Natural killer cell (primary cell): Measurements from ENCODE around the gene DUSP1. TPM values are rescaled to one million over a fixed set of nuclear protein-coding genes. Genes with fewer than 3 reads are reported as not detected.

Experiments
- ATAC-seq, 3 donors: fragments of 150-1000 bp in 2 of 3; fragments of 200-7000 bp in 1 of 3; cut with Tn5 transposase; 1 replicate in 1 of 3; 2 replicates in 2 of 3; pipeline ENCODE4 v1.10.0; 2021; ENCODE audit warnings: mild to moderate bottlenecking in 2 of 3, moderate library complexity in 2 of 3
- DNase-seq, 2 donors: peaks; one replicate each; pipeline versions ENCODE4 v3.0.0 to v3.0.0-alpha.2; 2013 to 2021; ENCODE audit warnings: mixed read lengths in 1 of 2
- H3K27ac ChIP-seq: one replicate; pipeline ENCODE4 v1.5.1; 2013; ENCODE audit warnings: mild to moderate bottlenecking, low read length
- H3K27me3 ChIP-seq: one replicate; pipeline ENCODE4 v1.6.1; 2013; ENCODE audit warnings: low read length; ENCODE audit not compliant: control insufficient read depth, insufficient read depth
- H3K36me3 ChIP-seq: one replicate; pipeline ENCODE4 v1.6.1; 2013; ENCODE audit warnings: low read length; ENCODE audit not compliant: control insufficient read depth, insufficient read depth
- H3K4me1 ChIP-seq: one replicate; pipeline ENCODE4 v1.6.1; 2013; ENCODE audit warnings: low read length; ENCODE audit not compliant: control insufficient read depth, insufficient read depth
- H3K4me3 ChIP-seq: one replicate; pipeline ENCODE4 v1.5.1; 2013; ENCODE audit warnings: low read length
- H3K9me3 ChIP-seq: one replicate; pipeline ENCODE4 v1.6.1; 2013; ENCODE audit warnings: low read length; ENCODE audit not compliant: control insufficient read depth, insufficient read depth
- H3K27ac Mint-ChIP-seq, 2 donors: one replicate each; pipeline ENCODE4 v1.8.0; 2022; ENCODE audit warnings: mild to moderate bottlenecking in 2 of 2, mixed read lengths in 2 of 2, moderate library complexity in 1 of 2
- H3K27me3 Mint-ChIP-seq, 2 donors: one replicate each; pipeline ENCODE4 v1.8.0; 2022; ENCODE audit warnings: low read depth in 2 of 2, mixed read lengths in 2 of 2
- H3K36me3 Mint-ChIP-seq: one replicate; pipeline ENCODE4 v1.8.0; 2022; ENCODE audit warnings: mixed read lengths
- H3K4me1 Mint-ChIP-seq, 2 donors: one replicate each; pipeline ENCODE4 v1.8.0; 2022; ENCODE audit warnings: mixed read lengths in 2 of 2
- H3K4me3 Mint-ChIP-seq: one replicate; pipeline ENCODE4 v1.8.0; 2022; ENCODE audit warnings: mild to moderate bottlenecking, moderate library complexity, mixed read lengths
- H3K9me3 Mint-ChIP-seq, 2 donors: one replicate each; pipeline ENCODE4 v1.8.0; 2022; ENCODE audit warnings: mixed read lengths in 2 of 2
- WGBS: methylation state at CpG from one replicate; pipeline ENCODE4 v1.1.7; 2013; ENCODE audit warnings: missing lambda C conversion rate; ENCODE audit not compliant: insufficient coverage; 5-methylcytosine and 5-hydroxymethylcytosine counted together
- intact Hi-C: fragments of 100-400 bp; cut with micrococcal nuclease; formaldehyde crosslinking; loops from one replicate; pipeline ENCODE4 v1.14.2; 2022
- total RNA-seq, 4 donors: library from RNA; stranded (reverse); fragments of 120-200 nt in 1 of 4; gene quantifications; one replicate each; pipeline versions ENCODE4 v1.2.3 to v1.2.4, GENCODE V29; 2013 to 2022
- TF ChIP-seq, protein P1 (sequence below): fragments of 200-600 bp; IDR thresholded peaks from one replicate; pipeline ENCODE4 v1.8.0; 2022; ENCODE audit warnings: antibody characterized with exemption

Gene DUSP1
- total RNA-seq, 3 donors from 2014 or later (not counting 1 experiment from before 2014, with no cell fraction given): 1,579 to 2,725 (median 2,168) TPM

DNA sequence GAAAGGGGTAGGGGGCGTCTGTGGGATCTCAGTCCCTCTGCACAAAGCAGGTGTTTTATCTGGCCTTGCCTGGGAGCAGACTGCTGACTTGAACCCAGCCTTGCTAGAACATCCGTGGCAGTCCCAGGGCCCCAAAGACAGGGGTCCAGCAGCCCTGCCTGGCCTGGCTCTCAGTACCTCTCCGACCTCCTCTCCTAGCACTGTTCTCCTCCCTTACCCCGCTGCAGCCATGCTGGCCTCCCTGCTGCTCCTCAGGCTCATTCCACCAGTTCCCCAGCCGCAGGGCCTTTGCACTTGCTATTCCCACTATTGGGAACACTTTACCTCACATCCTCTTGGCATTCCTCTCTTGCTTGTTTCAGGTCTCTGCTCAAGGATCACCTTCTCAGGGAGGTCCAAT lies 45.2 kb downstream of the DUSP1 start:
- Mint-ChIP-seq H3K36me3 (no peaks in the 10 kb centered on the region), H3K9me3 (no peaks in the 10 kb centered on the region), H3K27me3 (peaks cover 54 to 81% of the 10 kb centered on the region in 2 donors), H3K4me1 (peaks cover 17 to 23% of the 10 kb centered on the region in 2 donors), H3K27ac (no peak overlapping the region), H3K4me3 (no peak overlapping the region)
- peaks cover 27% of the 10 kb centered on the region for H3K4me1 ChIP-seq
- no peaks in the 10 kb centered on the region for H3K9me3 ChIP-seq
- ATAC-seq (no peak), DNase-seq (no peak)
- TF ChIP-seq, protein P1, sequence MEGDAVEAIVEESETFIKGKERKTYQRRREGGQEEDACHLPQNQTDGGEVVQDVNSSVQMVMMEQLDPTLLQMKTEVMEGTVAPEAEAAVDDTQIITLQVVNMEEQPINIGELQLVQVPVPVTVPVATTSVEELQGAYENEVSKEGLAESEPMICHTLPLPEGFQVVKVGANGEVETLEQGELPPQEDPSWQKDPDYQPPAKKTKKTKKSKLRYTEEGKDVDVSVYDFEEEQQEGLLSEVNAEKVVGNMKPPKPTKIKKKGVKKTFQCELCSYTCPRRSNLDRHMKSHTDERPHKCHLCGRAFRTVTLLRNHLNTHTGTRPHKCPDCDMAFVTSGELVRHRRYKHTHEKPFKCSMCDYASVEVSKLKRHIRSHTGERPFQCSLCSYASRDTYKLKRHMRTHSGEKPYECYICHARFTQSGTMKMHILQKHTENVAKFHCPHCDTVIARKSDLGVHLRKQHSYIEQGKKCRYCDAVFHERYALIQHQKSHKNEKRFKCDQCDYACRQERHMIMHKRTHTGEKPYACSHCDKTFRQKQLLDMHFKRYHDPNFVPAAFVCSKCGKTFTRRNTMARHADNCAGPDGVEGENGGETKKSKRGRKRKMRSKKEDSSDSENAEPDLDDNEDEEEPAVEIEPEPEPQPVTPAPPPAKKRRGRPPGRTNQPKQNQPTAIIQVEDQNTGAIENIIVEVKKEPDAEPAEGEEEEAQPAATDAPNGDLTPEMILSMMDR: no peak
- intact Hi-C loops: no loop called here
- WGBS: 83% methylated on average over 5 of the region's 5 CpGs
- no peak overlapping the region for H3K27ac ChIP-seq
- H3K4me3 ChIP-seq: no peak overlapping the region
- H3K36me3 ChIP-seq: no peaks in the 10 kb centered on the region
- peaks cover 16% of the 10 kb centered on the region for H3K27me3 ChIP-seq

DNA sequence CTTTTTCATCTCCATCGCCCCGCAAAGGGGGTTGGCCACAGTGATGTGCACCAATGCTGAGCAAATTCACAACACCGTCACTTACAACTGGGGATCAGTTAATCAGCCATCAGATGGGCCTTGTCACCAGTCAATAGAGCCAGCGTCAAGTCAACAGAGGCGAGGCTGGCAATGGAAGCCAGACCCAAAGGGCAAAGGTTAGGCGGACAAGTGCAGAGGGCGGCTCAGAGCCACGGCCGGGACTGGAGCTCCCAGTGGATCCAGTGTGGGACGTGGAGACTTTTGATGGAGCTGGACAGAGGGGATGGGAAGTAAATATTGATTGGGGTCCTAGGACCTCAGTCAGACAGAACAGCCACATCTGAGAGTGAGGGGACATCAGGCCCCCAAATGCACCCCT lies 45.7 kb downstream of the DUSP1 start:
- TF ChIP-seq, protein P1: no peak
- H3K27me3 ChIP-seq: peaks cover 21% of the 10 kb centered on the region
- DNase-seq (no peak), ATAC-seq (no peak)
- Mint-ChIP-seq H3K4me3 (no peak overlapping the region), H3K27ac (no peak overlapping the region), H3K36me3 (no peaks in the 10 kb centered on the region), H3K9me3 (no peaks in the 10 kb centered on the region), H3K4me1 (peaks cover 17 to 23% of the 10 kb centered on the region in 2 donors), H3K27me3 (peaks cover 55 to 76% of the 10 kb centered on the region in 2 donors)
- 97% methylated on average over 10 of the region's 10 CpGs for WGBS
- H3K4me1 ChIP-seq: peaks cover 29% of the 10 kb centered on the region
- H3K36me3 ChIP-seq: no peaks in the 10 kb centered on the region
- no peak overlapping the region for H3K4me3 ChIP-seq
- no peak overlapping the region for H3K27ac ChIP-seq
- intact Hi-C loops: no loop called here
- H3K9me3 ChIP-seq: no peaks in the 10 kb centered on the region

DNA sequence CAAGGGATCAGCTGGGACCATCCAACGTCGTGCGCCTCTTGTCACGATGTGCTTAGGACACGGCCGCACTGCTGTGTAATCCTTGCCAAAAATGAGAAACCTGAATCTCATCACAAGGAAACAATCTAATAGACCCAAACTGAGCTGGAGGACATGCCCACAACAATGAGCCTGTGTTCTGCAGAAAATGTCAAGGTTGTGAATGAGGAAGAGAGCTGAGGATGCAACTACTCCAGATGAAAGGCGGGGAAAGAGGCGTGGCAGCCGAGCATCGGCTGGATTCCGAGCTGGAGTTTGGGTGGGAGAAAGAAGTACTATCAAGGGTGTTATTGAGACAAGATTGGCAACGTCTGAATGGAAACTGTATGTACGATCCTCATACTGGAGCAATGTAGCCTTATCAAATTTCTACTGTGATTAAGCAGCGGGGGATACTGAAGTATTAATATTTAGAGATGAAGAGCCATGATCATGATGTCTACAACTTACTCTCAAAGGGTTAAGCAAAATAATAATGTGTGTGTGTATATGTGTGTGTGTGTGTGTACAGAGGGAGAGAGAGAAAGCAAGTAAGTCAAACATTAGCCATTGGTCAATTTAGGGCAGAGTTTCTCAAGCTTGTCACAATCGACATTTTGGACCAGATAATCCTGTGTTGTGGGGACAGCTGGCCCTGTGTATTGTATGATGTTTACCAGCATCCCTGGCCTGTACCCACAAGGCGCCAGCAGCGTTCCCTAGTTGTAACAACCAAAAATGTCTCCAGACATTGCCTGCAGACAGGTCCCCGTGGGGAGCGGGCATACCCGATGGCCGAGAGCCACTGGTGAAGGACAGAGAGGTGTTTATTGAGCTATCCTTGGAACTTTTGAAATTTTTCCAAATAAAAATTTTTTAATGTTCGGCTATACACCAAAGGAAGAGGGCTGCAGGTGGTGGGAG lies 46.5 kb downstream of the DUSP1 start:
- DNase-seq (no peak), ATAC-seq (no peak)
- no peaks in the 10 kb centered on the region for H3K9me3 Mint-ChIP-seq
- H3K4me3 Mint-ChIP-seq: no peak overlapping the region
- H3K4me1 Mint-ChIP-seq: peaks cover 17 to 23% of the 10 kb centered on the region in 2 donors
- no peaks in the 10 kb centered on the region for H3K36me3 Mint-ChIP-seq
- H3K4me1 ChIP-seq: peaks cover 29% of the 10 kb centered on the region
- WGBS: 87% methylated on average over 22 of the region's 22 CpGs
- H3K9me3 ChIP-seq: no peaks in the 10 kb centered on the region
- H3K27me3 Mint-ChIP-seq: peaks cover 61 to 73% of the 10 kb centered on the region in 2 donors
- no peak overlapping the region for H3K4me3 ChIP-seq
- TF ChIP-seq, protein P1: no peak
- H3K27ac Mint-ChIP-seq: no peak overlapping the region
- H3K27me3 ChIP-seq: peaks cover 21% of the 10 kb centered on the region
- intact Hi-C loops: loop anchor here (5.0 kb wide), 1 partner anchor 128 kb away; no protein-coding TSS in a partner anchor
- no peaks in the 10 kb centered on the region for H3K36me3 ChIP-seq
- no peak overlapping the region for H3K27ac ChIP-seq
